IPS-15b (cell line): ENCODE data around the gene SRGAP2B.
"Not testable (repeated sequence)": the region's sequence is repeated elsewhere in the genome, so short reads cannot be mapped to it uniquely, and the experiment has no call there.

ENCODE experiments used
- H3K27me3 ChIP-seq: one replicate; pipeline ENCODE4 v1.6.1; 2013; ENCODE audit warnings: low read length; ENCODE audit not compliant: control insufficient read depth, insufficient read depth
- H3K36me3 ChIP-seq: one replicate; pipeline ENCODE4 v1.6.1; 2013; ENCODE audit warnings: low read length; ENCODE audit not compliant: control insufficient read depth, insufficient read depth
- H3K4me1 ChIP-seq: one replicate; pipeline ENCODE4 v1.6.1; 2013; ENCODE audit warnings: mild to moderate bottlenecking, low read length; ENCODE audit not compliant: control insufficient read depth, insufficient read depth
- H3K4me3 ChIP-seq: one replicate; pipeline ENCODE4 v1.5.1; 2013; ENCODE audit warnings: low read depth, low read length
- H3K9ac ChIP-seq: one replicate; pipeline ENCODE4 v1.6.1; 2013; ENCODE audit warnings: low read depth, mild to moderate bottlenecking, low read length
- H3K9me3 ChIP-seq: one replicate; pipeline ENCODE4 v1.6.1; 2013; ENCODE audit warnings: mild to moderate bottlenecking, low read length; ENCODE audit not compliant: control insufficient read depth, insufficient read depth

Gene SRGAP2B

DNA sequence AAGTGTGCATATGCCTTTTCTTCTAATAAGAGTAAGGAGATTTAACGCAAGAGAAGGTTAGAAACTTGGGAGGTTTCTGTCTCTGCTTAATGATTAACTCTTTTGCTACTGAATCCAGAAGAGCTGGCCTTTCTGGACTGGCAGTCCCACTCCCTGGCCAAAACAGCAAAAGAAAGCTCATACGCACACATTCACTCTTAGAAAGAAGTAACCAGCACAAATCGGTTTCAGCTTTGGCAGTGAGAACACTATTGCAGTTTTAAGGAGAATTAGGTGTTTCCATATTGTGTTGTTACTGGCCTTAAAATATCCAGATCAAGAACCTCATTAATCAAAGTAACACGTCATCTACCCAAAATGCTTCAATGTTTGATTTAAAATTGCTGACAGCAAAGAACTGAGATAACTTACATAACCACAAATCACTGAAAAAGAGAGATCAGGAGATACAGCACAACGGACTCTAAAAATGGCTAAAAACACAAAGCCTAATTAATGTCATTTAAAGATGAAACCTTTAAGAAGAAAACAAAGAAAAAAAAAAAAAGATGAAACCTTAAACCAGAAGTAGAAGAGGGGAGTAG lies 16.2 kb downstream of the SRGAP2B start:
- H3K27me3 ChIP-seq, H3K9ac ChIP-seq, H3K36me3 ChIP-seq, H3K4me3 ChIP-seq, H3K4me1 ChIP-seq, H3K9me3 ChIP-seq: not testable (repeated sequence)

DNA sequence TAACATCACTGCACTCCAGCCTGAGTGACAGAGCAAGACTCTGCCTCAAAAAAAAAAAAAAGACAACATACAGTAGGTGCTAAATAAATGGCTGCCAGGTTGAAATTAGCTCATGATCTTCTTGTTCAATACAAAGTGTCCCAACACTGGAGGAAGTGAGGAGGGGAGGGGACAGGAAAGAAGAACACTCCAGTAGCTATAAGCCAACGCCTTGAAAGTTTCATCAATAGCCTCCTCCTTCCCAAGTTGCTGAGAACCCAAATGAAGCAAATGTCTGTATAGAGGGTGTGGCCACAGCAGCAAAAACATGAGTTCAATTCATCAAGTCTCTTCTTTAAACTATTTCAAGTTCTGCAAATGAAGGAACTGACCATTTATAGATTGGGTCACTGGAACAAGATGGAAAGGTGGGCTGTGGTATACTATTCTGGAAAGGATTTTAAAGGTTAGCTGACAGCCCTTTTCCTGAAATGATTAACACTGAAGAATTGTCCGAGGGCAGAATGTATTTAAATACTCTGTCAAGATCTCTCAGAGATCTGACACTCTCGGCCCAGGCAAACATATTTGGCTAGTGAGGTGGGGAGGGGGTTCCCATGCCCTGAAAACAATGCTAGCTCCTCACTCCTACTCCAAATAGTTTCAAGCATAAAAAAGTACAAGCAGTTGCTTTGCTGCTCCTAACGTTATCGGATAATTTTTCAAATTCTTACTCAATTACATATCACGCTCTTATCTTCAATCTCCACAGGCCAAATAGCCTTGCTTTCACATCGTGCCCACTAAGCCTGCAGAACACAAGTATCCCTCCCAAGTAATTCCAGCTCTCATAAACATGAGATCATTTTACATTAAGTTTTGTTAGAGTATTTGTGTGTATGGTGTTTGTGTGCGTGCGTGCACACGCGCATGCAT lies 17.0 kb downstream of the SRGAP2B start:
- not testable (repeated sequence) for H3K36me3 ChIP-seq, H3K27me3 ChIP-seq, H3K4me3 ChIP-seq, H3K4me1 ChIP-seq, H3K9me3 ChIP-seq, H3K9ac ChIP-seq

DNA sequence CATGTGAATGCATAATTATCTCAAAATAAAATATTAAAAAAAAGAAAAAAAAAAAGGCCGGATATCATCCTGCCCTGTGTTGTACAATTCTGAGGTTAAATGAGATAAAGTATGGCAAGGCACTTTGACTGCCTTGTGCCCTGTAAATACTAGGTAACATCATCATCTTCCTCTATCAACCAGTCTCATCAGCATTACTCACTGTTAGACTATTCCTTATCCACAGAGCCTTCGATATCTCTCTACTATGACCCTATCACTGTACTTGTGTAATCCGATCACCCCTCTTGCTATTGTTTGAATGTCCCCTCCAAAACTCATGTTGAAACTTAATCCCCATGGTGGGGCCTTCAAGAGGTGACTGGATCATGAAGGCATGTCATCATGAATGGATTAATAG lies 18.3 kb downstream of the SRGAP2B start:
- not testable (repeated sequence) for H3K4me3 ChIP-seq, H3K4me1 ChIP-seq, H3K36me3 ChIP-seq, H3K9ac ChIP-seq, H3K9me3 ChIP-seq, H3K27me3 ChIP-seq

DNA sequence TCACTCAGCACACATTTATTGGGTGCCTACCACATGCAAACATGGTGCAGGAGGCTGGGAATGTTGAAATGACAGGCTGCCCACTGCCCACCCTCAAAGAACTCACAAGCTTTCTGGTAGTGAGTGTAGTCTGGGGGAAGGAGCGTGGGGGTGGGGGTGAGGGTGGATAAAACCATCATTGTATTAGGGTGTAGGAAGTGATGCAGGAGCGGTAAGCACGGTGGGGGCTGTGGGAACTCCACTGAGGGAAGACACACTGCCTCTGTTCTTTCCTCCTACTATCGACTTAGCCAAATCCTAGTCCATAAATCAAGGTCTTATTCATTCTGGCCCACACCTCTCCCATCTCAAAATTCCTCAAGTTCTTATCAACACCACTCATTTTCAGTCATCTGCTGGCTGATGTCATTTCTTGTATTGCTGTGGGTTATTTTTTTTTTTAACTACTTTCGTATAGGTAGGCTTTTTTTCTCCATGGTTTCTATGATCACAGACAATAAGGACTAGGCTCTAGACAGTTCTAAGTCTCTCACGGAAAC lies 21.0 kb downstream of the SRGAP2B start:
- not testable (repeated sequence) for H3K27me3 ChIP-seq, H3K9me3 ChIP-seq, H3K4me1 ChIP-seq, H3K9ac ChIP-seq, H3K4me3 ChIP-seq, H3K36me3 ChIP-seq

DNA sequence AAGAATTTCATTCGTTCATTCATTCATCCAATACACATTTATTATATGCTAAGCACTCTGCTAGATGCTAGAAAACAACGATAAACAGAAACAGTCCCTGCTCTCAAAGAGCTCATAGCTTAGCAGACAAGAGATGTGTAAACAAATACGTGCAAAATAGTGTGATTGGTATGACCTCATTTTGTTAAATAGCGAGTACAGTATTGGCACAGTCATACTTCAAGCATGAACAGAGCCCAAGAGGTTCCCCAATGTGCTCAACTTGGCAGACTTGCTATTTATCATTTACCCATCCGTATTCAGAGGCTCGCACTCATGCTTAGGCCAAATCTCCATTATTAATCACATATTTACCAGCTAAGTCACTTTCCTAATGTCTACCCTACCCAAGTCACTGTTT lies 23.6 kb downstream of the SRGAP2B start:
- H3K9me3 ChIP-seq, H3K9ac ChIP-seq, H3K27me3 ChIP-seq, H3K36me3 ChIP-seq, H3K4me3 ChIP-seq, H3K4me1 ChIP-seq: not testable (repeated sequence)

DNA sequence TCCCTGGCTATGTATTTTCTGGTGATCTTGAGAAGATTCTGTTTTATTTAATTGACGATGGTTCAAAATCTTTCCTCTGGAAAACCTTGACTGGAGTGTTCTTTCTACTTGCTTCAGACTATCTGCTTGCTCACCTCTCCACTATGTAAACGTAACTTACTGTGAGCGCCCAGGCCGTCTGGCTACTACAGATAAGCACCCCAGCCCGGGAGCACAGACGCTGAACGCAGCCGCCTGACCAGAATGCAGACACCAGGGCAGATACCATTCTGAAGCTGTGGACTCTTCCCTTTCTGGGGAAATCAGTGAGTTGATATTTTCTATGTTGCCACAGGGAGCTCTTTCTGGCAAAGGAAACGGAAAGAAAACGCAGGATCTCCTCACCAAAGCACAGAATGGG lies 28.6 kb downstream of the SRGAP2B start:
- not testable (repeated sequence) for H3K36me3 ChIP-seq, H3K4me3 ChIP-seq, H3K9ac ChIP-seq, H3K9me3 ChIP-seq, H3K27me3 ChIP-seq, H3K4me1 ChIP-seq

DNA sequence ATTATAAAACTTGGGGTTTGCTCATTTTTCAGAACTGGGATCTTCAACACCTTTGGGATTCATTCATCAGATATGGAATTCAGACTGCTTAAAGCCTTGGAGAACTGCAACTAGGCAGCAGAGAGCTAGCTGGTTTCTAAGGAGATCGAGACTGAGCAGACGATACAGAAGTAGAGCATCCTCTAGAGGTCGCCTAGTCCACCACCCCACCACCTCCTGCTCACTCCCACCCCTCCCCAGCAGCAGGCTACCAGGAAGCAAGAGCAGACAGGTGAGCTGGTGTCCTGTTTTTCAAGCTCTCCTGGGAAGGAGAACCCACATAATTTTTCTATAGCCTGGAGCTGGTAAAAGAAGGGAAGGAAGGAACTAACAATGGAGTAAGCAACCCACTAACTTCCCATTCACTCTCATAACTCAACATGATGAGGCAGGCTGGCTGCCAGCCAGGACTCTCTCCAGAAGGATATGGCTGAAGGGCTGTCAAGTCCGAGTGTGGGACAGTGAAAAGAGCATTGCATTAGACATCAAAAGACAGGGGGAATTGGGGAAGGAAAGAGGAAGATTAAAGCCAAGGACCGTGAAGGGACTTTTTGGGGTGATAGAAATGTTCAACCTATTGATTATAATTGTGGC lies 29.8 kb downstream of the SRGAP2B start:
- not testable (repeated sequence) for H3K36me3 ChIP-seq, H3K4me1 ChIP-seq, H3K9ac ChIP-seq, H3K4me3 ChIP-seq, H3K27me3 ChIP-seq, H3K9me3 ChIP-seq

DNA sequence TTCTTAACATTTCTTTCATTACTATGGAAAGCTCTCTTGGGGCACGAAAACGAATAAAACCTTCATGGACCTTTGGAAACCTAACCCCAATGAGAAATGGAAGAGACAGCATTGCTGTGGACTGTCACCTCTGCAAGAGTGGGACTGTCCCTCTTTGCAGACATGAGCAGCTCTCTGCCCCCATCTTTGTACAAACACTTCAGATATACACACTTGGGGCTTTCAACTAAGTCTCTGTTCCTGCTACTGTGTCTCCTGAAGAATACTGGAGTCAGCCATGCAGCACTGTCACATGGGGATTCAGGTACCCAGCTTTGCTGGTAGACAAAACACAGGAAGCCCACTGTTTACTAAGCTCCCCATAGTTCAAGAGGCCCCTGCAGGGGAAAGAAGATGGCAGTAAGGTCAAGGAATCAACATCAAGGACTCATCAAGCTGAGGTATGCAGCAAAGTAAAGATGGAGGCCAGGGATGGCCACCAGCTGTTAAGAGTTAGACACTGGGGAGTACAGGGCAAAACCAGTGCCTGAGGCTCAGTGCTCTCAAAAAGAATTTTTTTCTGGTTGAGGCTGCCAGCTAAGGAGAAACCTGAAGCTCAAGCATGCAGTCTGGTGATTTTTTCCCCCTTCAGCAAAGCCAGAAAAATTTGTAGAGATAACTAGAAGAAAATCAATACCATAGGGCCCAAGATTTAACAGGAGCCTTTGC lies 31.0 kb downstream of the SRGAP2B start:
- H3K9me3 ChIP-seq, H3K36me3 ChIP-seq, H3K9ac ChIP-seq, H3K4me3 ChIP-seq, H3K27me3 ChIP-seq, H3K4me1 ChIP-seq: not testable (repeated sequence)

DNA sequence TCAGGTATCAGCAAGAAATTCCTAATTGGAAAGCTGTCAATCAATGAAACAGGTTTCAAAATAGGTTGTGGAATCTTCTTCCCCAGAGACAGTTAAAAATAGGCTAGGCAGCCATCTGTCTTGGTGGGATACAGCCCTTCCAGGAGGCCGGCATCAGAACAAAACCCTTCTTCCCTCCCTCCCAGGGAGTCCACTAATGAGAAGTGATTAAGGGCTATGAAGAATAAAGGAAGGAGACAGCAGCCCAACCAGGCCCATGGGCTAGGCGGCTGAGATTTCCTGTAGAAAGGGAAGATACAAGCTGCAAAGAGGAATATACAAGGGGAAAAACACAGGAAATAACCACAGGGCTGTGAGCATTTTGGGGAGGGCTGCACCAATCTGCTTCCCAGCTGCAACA lies 31.8 kb downstream of the SRGAP2B start:
- not testable (repeated sequence) for H3K9ac ChIP-seq, H3K4me1 ChIP-seq, H3K36me3 ChIP-seq, H3K27me3 ChIP-seq, H3K4me3 ChIP-seq, H3K9me3 ChIP-seq

DNA sequence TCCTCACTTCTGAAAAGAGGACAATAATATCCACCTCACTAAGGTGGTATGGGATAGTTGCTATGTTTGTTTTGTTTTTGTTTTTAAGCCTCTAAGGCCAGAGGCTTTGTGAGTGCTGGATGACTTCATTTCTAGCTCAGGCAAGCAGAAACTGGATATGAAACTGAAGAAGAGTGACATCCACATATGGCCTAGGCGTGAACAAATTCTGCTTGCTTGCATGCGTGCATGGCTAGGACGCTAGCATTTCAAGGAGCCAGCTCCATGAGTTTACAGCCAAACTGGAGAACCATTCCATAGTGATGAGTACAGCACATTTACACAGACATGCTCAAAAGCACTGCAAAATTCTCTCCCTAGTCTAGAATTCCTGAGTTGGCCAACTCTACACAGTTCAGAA lies 36.9 kb downstream of the SRGAP2B start:
- not testable (repeated sequence) for H3K4me3 ChIP-seq, H3K27me3 ChIP-seq, H3K9me3 ChIP-seq, H3K4me1 ChIP-seq, H3K9ac ChIP-seq, H3K36me3 ChIP-seq

DNA sequence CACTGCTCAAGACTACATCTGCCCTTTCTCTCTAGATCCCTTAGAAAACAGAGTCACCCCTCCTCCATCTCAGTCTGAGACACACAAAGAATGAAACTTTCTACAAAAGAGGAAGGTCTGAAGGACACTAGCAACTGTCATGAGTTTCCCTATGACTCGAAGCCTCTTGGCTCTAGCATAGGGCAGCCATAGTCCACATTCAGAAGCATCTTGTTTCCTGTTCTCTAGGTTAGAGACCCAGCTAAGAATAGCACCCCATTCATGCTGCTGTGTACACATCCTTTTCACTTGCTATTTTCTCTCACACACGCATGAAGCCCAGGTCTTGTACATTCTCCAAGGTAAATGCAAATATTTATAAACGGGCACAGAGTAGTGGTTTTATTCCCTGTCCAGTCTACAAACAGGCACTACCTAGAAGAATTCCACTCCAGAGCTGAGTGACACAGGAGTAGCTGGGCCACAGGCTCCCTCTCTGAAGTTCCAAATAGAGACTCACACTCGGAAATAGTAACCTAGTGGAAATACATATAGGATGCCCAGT lies 39.8 kb downstream of the SRGAP2B start:
- H3K27me3 ChIP-seq, H3K9me3 ChIP-seq, H3K4me3 ChIP-seq: not testable (repeated sequence)

More for the DNA sequence above, 39.8 kb downstream of the SRGAP2B start:
- H3K4me1 ChIP-seq, H3K36me3 ChIP-seq, H3K9ac ChIP-seq: not testable (repeated sequence)
